ENCODE results near the gene PPIE. TPM values are rescaled to one million over a fixed set of nuclear protein-coding genes. Genes with fewer than 3 reads are reported as not detected.

The PPIE gene
- total and polyA plus RNA-seq, 2 of the 8 experiments (the other 6 are each of a cell fraction or from before 2014, with no cell fraction given): 38.9 to 56.1 TPM

- Histone ChIP-seq H2BK15ac (ENCODE audit: low read length) (no peak overlapping the region), H2BK5ac (ENCODE audit: low read depth, low read length) (no peak overlapping the region), H3K4ac (replicated peaks; ENCODE audit: insufficient read length, low read depth, low read length) (no peak overlapping the region), H4K20me1 (replicated peaks in 1 of 2; ENCODE audit: control insufficient read depth in 1 of 2, insufficient read depth in 2 of 2, low read length in 2 of 2) (no peaks in the 10 kb centered on the region), H4K91ac (replicated peaks; ENCODE audit: insufficient read length, low read length) (no peak overlapping the region), H3K4me3 (ENCODE audit: extremely low read depth in 1 of 4, insufficient read depth in 2 of 4, low read depth in 3 of 4, low read length in 4 of 4) (no peak overlapping the region), H2AFZ (ENCODE audit: low read length) (no peak overlapping the region), H3K4me1 (replicated peaks in 1 of 4; ENCODE audit: control insufficient read depth in 3 of 4, insufficient read depth in 4 of 4, low read length in 3 of 4) (peaks cover 0 to 7% (median 2%) of the 10 kb centered on the region in 4 experiments; a peak in 3 of 7 replicates), H3K79me1 (ENCODE audit: low read depth, low read length) (no peaks in the 10 kb centered on the region; the same call in 1 of the 2 replicates), H3K14ac (ENCODE audit: insufficient read length) (no peak overlapping the region), H3K79me2 (ENCODE audit: control insufficient read depth in 1 of 2, insufficient read depth in 2 of 2, low read length in 2 of 2) (no peaks in the 10 kb centered on the region), H2AK5ac (ENCODE audit: low read depth, low read length) (no peak overlapping the region), H2BK120ac (replicated peaks; ENCODE audit: low read depth, low read length) (no peak overlapping the region), H3K9me3 (ENCODE audit: insufficient read depth in 2 of 2, low read depth in 1 of 2, low read length in 1 of 2) (no peaks in the 10 kb centered on the region; a peak in 1 of 4 replicates), H4K8ac (ENCODE audit: extremely low read depth, insufficient read depth, low read length) (no peak overlapping the region), H4K5ac (ENCODE audit: insufficient read length, low read depth, low read length) (no peak overlapping the region), H2BK20ac (ENCODE audit: low read length) (no peak overlapping the region), H3K27me3 (replicated peaks in 1 of 4; ENCODE audit: control insufficient read depth in 3 of 4, extremely low read depth in 1 of 4, insufficient read depth in 3 of 4, low read length in 3 of 4) (peaks cover 4 to 53% (median 28%) of the 10 kb centered on the region in 4 experiments), H3K4me2 (ENCODE audit: insufficient read depth in 1 of 2, low read depth in 2 of 2, low read length in 2 of 2) (no peak overlapping the region), H2BK12ac (ENCODE audit: low read depth, low read length) (no peak overlapping the region), H3K23ac (ENCODE audit: insufficient read length) (no peak overlapping the region), H3K9ac (replicated peaks in 1 of 4; ENCODE audit: extremely low read depth in 1 of 4, low read depth in 3 of 4, low read length in 3 of 4) (no peak overlapping the region), H3K18ac (ENCODE audit: extremely low read depth, low read length) (no peak overlapping the region), H3K27ac (ENCODE audit: low read depth, low read length) (no peak overlapping the region), H3K36me3 (ENCODE audit: control insufficient read depth in 2 of 4, insufficient read depth in 4 of 4, low read length in 3 of 4) (no peaks in the 10 kb centered on the region; a peak in 1 of 8 replicates), H3K23me2 (ENCODE audit: low read depth, low read length) (peaks cover 10% of the 10 kb centered on the region), H3K56ac (replicated peaks; ENCODE audit: insufficient read length, low read depth, low read length) (no peak overlapping the region)
- FAIRE-seq (no peak), DNase-seq (ENCODE audit: low read depth in 1 of 2, low spot score in 2 of 2) (no peak)
- ChIA-PET POLR2A (ENCODE audit: partially characterized antibody) (interaction anchor here (0.5 to 1.2 kb wide), 3 partner anchors 16 to 159 kb away, joined by 3 to 4 read pairs (median 3); partner anchors contain the start of gene PABPC4), CTCF (ENCODE audit: partially characterized antibody) (interaction anchor here (0.9 to 2.8 kb wide), 6 partner anchors 8 to 34 kb away, joined by 3 to 10 read pairs (median 4); no protein-coding TSS in a partner anchor)
- 79% methylated on average over 3 of the region's 3 CpGs; no CpG with 5 or more reads in 1 of the 2 experiments for WGBS, 2 experiments (ENCODE audit: extremely low coverage in 1 of 2, insufficient coverage in 1 of 2, insufficient read length in 1 of 2, insufficient replicate concordance in 2 of 2, low coverage in 1 of 2, low lambda C conversion rate in 2 of 2, missing lambda C conversion rate in 1 of 2)
- TF ChIP-seq CEBPB (IDR thresholded peaks at IDR 0.05; ENCODE audit: low read depth, low read length) (no peak), RBBP5 (IDR thresholded peaks at IDR 0.05; ENCODE audit: borderline replicate concordance, low read depth, low read length) (no peak), HDAC2 (IDR thresholded peaks at IDR 0.05; ENCODE audit: borderline replicate concordance in 1 of 2, low read depth in 2 of 2, low read length in 2 of 2) (no peak), BRCA1 (IDR thresholded peaks at IDR 0.05; ENCODE audit: low read depth, low read length) (no peak), KDM5A (IDR thresholded peaks at IDR 0.05; ENCODE audit: low read length) (no peak), POLR2AphosphoS5 (IDR thresholded peaks at IDR 0.05; ENCODE audit: low read depth, low read length) (no peak), E2F6 (IDR thresholded peaks at IDR 0.05) (no peak), FOSL1 (IDR thresholded peaks at IDR 0.05; ENCODE audit: insufficient read depth, low read depth, low read length) (no peak), HDAC6 (IDR thresholded peaks at IDR 0.05; ENCODE audit: low read depth, low read length) (no peak), BACH1 (IDR thresholded peaks at IDR 0.05; ENCODE audit: low read length) (no peak), EZH2 (IDR thresholded peaks at IDR 0.05; ENCODE audit: low read depth, low read length, severe bottlenecking) (no peak)
Measured at GRCh38 chr1:39735731-39736130, 3.0 kb upstream of the PPIE start.
